Memory B cell (primary cell): ENCODE data around the gene BATF.

Experiments used
- ATAC-seq: fragments of 150-1000 bp; cut with Tn5 transposase; 2 replicates; pipeline ENCODE4 v1.10.0; 2021; ENCODE audit warnings: low read depth, mild to moderate bottlenecking, moderate library complexity
- DNase-seq, 2 donors: peaks; one replicate each; pipeline ENCODE4 v3.0.0; 2022; ENCODE audit warnings: low spot score in 2 of 2
- H3K27ac Mint-ChIP-seq: one replicate; pipeline ENCODE4 v1.8.0; 2022; ENCODE audit warnings: mild to moderate bottlenecking, moderate library complexity, mixed read lengths
- H3K27me3 Mint-ChIP-seq: one replicate; pipeline ENCODE4 v1.8.0; 2022; ENCODE audit warnings: mixed read lengths
- H3K36me3 Mint-ChIP-seq: one replicate; pipeline ENCODE4 v1.8.0; 2022; ENCODE audit warnings: mild to moderate bottlenecking, mixed read lengths
- H3K4me1 Mint-ChIP-seq: one replicate; pipeline ENCODE4 v1.8.0; 2022; ENCODE audit warnings: mixed read lengths
- H3K4me3 Mint-ChIP-seq: one replicate; pipeline ENCODE4 v1.8.0; 2022; ENCODE audit warnings: mild to moderate bottlenecking, moderate library complexity, mixed read lengths
- H3K9me3 Mint-ChIP-seq: one replicate; pipeline ENCODE4 v1.8.0; 2022; ENCODE audit warnings: mixed read lengths

The BATF gene

DNA sequence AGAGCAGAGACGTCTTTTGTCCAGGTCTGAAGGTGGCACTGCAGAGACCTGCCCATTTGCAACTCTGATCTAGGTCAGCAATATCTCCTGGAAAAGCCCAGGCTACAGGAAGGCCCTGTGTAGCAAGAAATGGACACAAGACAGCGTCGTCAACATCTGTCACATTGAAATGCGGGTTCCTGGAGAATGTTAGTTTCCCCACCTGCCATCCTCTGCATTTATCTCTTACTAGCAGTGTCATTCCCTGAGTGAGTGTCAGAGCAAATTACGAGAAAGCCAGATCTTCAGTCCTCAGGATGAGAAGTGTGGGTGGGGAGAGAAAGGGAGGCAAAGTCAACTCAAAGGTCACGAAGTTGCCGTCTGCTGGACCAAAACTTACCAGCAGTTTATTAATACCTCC is 28.8 kb downstream of the BATF start:
- Mint-ChIP-seq H3K36me3 (peaks cover 15% of the 10 kb centered on the region), H3K27me3 (no peaks in the 10 kb centered on the region), H3K9me3 (no peaks in the 10 kb centered on the region), H3K4me1 (peaks cover 19% of the 10 kb centered on the region), H3K27ac (peak overlapping the region; percentile 43), H3K4me3 (no peak overlapping the region)
- DNase-seq (no peak), ATAC-seq (no peak)

DNA sequence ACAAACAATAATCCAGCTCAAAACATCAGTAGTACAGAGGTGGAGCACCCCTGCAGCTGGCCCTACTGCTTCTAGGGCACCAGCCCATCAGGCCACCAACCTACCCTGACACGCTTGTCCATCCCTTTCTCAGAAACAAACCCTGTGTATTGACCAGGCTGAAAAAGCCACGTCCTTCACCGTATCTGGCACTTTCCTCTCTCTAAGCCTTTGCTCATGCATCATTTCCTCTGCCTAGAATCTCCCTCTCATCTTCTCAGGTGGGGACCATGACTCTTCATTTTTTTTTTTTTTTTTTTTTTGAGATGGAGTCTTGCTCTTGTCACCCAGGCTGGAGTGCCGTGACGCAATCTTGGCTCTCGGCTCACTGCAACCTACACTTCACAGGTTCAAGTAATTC is 30.9 kb downstream of the BATF start:
- Mint-ChIP-seq H3K9me3 (no peaks in the 10 kb centered on the region), H3K27me3 (no peaks in the 10 kb centered on the region), H3K4me3 (no peak overlapping the region), H3K27ac (no peak overlapping the region), H3K36me3 (peaks cover 7% of the 10 kb centered on the region), H3K4me1 (peaks cover 19% of the 10 kb centered on the region)
- DNase-seq (no peak), ATAC-seq (no peak)

DNA sequence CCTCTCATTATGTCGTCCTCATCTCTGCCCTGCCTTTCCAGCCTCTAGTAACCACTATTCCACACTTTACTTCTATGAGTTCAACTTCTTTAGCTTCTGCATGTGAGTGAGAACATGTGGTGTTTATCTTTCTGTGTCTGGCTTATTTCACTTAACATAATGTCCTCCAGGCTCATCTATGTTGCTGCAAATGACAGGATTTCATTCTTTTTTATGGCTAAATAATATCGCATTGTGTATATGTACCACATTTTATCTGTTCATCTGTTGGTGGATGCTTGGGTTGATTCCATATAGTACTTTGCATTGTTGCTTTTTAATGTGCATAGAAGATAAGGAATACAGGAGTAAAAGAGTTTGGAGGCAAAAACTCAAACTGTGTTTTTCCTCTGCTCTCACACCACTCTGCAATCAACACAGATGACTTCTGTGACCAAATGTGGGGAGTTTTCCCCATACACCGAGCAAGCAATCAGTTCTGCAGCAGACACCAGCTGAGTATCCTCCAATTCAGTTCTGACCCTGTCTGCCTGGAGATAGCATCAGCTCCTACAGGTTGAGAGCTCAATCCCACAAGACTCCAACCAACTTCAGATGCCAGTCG is 31.6 kb downstream of the BATF start:
- Mint-ChIP-seq H3K4me1 (peaks cover 15% of the 10 kb centered on the region), H3K36me3 (peaks cover 6% of the 10 kb centered on the region), H3K27me3 (no peaks in the 10 kb centered on the region), H3K4me3 (no peak overlapping the region), H3K9me3 (no peaks in the 10 kb centered on the region), H3K27ac (no peak overlapping the region)
- DNase-seq (no peak), ATAC-seq (no peak)

DNA sequence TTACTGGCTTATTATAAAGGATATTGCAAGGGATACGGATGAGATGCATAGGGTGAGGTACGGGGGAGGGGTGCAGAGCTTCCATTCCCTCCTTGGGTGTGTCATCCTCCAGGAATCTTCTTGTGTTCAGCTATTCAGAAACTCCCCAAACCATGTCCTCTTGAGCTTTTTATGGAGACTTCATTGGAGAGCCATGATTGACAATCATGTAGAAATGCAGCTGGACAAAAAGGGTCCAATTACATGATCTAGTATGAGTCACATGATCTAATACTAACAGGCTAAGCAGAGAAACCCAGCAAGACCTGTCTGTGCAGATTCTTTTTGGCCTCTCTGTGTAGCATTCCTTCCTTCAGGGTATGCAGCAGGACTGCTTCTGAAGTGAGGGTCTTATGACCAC is 32.2 kb downstream of the BATF start:
- Mint-ChIP-seq H3K4me1 (peaks cover 10% of the 10 kb centered on the region), H3K27me3 (no peaks in the 10 kb centered on the region), H3K9me3 (no peaks in the 10 kb centered on the region), H3K4me3 (no peak overlapping the region), H3K36me3 (peaks cover 3% of the 10 kb centered on the region), H3K27ac (no peak overlapping the region)
- ATAC-seq = no peak
- DNase-seq = no peak

DNA sequence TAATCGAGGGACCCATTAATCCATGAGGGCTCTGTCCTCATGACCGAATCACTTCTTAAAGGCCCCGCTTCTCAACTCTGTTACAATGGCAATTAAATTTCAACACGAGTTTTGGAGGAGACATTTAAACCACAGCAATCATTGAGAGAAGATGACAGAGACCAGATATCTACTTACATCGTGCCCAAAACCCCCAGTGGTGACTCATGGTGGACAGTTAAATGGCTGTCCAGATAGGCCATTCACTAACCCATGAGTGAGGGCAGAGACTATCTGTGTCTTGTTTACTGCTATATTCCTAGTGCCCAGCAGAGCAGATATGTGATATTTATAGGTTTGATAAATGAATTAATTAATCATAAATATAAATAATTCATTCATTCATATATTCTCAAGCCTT is 36.2 kb downstream of the BATF start:
- Mint-ChIP-seq H3K27me3 (peaks cover 3% of the 10 kb centered on the region), H3K36me3 (peaks cover 1% of the 10 kb centered on the region), H3K4me1 (peaks cover 3% of the 10 kb centered on the region), H3K27ac (no peak overlapping the region), H3K4me3 (no peak overlapping the region), H3K9me3 (no peaks in the 10 kb centered on the region)
- no peak for ATAC-seq
- DNase-seq = no peak

DNA sequence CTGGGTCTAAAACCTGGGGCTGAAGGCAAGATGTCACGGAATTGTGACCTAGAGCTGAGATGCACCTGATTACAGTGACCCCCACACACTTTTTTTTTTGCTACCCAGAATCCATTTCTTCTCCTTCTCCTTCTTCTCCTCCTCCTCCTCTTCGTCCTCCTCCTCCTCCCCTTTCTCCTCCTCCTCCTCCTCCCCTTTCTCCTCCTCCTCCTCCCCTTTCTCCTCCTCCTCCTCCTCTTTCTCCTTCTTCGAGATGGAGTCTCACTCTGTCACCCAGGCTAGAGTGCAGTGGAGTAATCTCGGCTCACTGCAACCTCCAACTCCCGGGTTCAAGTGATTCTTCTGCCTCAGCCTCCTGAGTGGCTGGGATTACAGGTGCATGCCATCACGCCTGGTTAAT is 36.8 kb downstream of the BATF start:
- no peak overlapping the region for H3K27ac Mint-ChIP-seq
- H3K4me1 Mint-ChIP-seq = peaks cover 3% of the 10 kb centered on the region

DNA sequence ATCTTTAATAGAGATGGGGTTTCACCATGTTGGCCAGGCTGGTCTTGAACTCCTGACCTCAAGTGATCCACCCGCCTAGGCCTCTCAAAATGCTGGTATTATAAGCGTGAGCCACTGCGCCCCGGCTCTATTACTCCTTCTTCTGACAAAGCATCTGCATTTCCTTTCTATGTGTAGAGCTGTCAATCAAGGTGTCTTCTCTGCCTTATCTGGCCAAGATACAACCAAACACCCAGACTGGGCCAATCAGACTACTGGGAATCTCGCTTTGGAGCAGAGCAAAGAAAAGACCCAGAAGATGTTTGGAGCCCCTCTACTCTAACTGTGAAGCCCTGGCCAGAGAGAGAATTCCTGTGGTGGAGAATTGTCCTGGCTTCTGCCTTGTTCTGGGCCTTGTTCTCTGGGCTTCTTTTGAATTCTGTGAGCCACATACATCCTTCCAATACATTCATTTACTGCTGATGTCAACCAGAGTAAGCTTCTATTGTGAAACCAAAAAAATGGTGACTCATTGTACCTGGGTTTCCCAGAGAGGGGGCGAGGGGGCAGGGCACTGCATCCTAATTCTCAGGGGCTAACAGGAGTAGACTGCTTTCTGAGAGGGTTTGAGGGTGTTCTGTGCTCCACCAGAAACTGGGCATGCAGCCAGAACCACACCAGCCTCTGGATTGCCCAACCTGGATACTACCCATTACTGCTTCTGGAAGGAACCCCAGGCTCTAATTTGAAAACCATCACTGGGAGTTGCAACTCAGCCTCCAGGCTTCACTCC is 37.4 kb downstream of the BATF start:
- no peaks in the 10 kb centered on the region for H3K9me3 Mint-ChIP-seq
- peaks cover 3% of the 10 kb centered on the region for H3K27me3 Mint-ChIP-seq
- ATAC-seq = no peak
- H3K4me1 Mint-ChIP-seq = peaks cover 3% of the 10 kb centered on the region
- H3K36me3 Mint-ChIP-seq = peaks cover under 1% of the 10 kb centered on the region
- no peak for DNase-seq
- H3K4me3 Mint-ChIP-seq = no peak overlapping the region
- no peak overlapping the region for H3K27ac Mint-ChIP-seq

More for the DNA sequence above, 36.8 kb downstream of the BATF start:
- no peaks in the 10 kb centered on the region for H3K9me3 Mint-ChIP-seq
- ATAC-seq = no peak
- no peak for DNase-seq
- no peak overlapping the region for H3K4me3 Mint-ChIP-seq
- H3K27me3 Mint-ChIP-seq = peaks cover 3% of the 10 kb centered on the region
- H3K36me3 Mint-ChIP-seq = peaks cover 1% of the 10 kb centered on the region

DNA sequence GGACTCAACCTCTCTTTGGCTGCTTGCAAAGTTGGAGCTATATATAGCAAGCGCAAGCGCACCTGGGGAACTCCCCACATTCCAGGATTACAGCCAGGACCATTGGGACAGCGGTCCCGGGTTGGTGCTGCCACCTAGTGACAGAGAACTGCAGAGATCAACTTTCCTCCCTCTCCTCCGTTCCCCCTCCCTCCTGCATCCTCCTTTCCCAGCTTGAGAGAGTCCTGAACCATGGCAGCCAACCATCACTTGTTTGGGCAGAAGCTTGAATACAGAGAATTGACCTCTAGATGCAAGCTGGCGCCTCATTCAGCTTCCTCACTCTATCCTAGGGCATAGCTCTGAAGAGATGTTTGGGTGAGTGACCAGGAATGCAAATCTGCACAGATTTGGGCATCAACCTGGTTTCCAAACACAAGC is 38.8 kb downstream of the BATF start:
- ATAC-seq (peak; percentile 68), DNase-seq (peak; percentile 45 to 54)
- no peak overlapping the region for H3K27ac Mint-ChIP-seq
- peaks cover 5% of the 10 kb centered on the region for H3K4me1 Mint-ChIP-seq
- no peaks in the 10 kb centered on the region for H3K9me3 Mint-ChIP-seq
- peaks cover 5% of the 10 kb centered on the region for H3K27me3 Mint-ChIP-seq
- no peak overlapping the region for H3K4me3 Mint-ChIP-seq
- H3K36me3 Mint-ChIP-seq = no peaks in the 10 kb centered on the region

DNA sequence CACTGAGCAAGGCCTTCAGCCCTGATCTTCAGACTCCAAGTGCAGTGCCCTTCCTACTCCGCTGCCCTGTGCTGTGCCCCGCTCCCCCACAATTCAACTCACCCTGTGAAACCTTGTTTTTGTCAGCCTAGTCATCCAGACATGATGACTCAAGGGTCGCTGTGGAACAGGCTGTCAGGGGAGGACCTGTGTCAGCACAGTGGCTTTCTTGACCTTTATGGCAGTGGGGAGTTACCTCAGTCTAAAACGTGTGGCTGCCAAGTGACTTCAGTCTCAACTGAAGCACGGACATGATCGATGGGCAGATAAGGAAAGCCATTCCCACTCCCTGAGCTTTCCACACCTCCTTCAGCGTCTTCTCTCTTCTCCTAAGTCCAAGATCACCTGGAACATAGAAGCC is 39.8 kb downstream of the BATF start:
- Mint-ChIP-seq H3K27ac (no peak overlapping the region), H3K4me3 (no peak overlapping the region), H3K9me3 (no peaks in the 10 kb centered on the region), H3K27me3 (peaks cover 5% of the 10 kb centered on the region), H3K36me3 (no peaks in the 10 kb centered on the region), H3K4me1 (peaks cover 5% of the 10 kb centered on the region)
- no peak for ATAC-seq
- DNase-seq = no peak

DNA sequence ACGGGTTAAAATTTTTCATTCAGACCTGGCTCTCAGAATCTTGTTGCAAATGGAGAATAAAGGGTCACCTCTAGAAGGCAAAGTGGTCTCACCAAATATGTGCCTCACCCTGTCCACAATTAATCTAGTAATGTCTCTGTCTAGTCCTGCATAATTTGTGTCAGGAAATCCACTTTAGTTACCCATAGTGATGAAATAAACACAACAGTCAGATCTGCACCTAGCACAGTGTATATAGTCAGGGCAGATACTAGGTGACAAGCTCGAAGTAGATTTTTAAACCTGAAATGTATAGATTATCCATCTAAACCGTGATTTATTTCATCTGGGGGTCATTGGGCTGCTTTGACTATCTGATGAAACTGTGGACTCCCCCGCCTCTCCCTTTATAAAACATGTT is 40.2 kb downstream of the BATF start:
- no peak overlapping the region for H3K4me3 Mint-ChIP-seq
- H3K4me1 Mint-ChIP-seq = peaks cover 5% of the 10 kb centered on the region
- no peaks in the 10 kb centered on the region for H3K9me3 Mint-ChIP-seq
- H3K36me3 Mint-ChIP-seq = no peaks in the 10 kb centered on the region
- peaks cover 5% of the 10 kb centered on the region for H3K27me3 Mint-ChIP-seq
- ATAC-seq (no peak), DNase-seq (no peak)
- H3K27ac Mint-ChIP-seq = no peak overlapping the region

DNA sequence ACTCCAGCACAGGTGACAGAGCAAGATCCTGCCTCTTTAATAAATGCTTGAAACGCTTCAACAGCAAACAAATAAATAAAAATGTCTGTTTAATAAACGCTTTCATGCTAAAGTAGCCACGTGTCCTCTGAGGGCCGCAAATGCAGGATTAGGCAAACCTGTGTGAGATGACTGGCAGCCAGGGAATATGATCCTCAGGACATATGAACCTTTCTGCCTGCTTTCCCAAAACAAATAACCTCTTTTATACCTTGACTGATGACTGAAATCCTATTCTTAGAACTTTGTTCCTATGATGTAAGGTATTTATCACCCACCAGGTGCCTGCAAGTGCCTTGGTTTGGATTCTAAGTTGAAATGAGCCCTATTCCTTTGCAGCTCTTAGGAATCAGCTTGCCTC is 41.7 kb downstream of the BATF start:
- H3K27ac Mint-ChIP-seq = no peak overlapping the region
- no peak for DNase-seq
- H3K9me3 Mint-ChIP-seq = no peaks in the 10 kb centered on the region
- peaks cover 5% of the 10 kb centered on the region for H3K27me3 Mint-ChIP-seq
- no peak overlapping the region for H3K4me3 Mint-ChIP-seq
- no peak for ATAC-seq
- H3K4me1 Mint-ChIP-seq = peaks cover 5% of the 10 kb centered on the region
- H3K36me3 Mint-ChIP-seq = no peaks in the 10 kb centered on the region

DNA sequence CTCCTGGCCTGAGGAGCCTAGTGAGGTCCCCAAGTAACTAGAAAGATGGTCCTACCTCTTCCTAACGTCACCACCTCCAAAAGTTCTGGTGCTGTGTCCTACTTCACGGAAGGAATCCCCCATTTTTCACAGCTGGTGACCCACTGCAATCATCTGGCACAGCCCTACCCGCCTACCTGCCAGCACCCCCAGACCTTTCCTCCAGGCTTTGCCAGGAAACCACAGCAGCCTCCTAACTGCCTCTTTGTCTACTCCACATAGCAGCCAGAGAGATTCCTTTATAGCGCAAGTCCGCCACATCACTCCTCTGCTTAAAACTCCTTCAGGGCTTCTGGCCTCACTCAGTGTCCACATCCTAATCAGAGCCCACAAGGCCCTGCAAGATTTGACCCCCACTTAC is 42.8 kb downstream of the BATF start:
- DNase-seq (no peak), ATAC-seq (no peak)
- no peak overlapping the region for H3K27ac Mint-ChIP-seq
- peaks cover 5% of the 10 kb centered on the region for H3K27me3 Mint-ChIP-seq
- no peak overlapping the region for H3K4me3 Mint-ChIP-seq
- H3K9me3 Mint-ChIP-seq = no peaks in the 10 kb centered on the region
- H3K4me1 Mint-ChIP-seq = peaks cover 5% of the 10 kb centered on the region
- H3K36me3 Mint-ChIP-seq = no peaks in the 10 kb centered on the region

DNA sequence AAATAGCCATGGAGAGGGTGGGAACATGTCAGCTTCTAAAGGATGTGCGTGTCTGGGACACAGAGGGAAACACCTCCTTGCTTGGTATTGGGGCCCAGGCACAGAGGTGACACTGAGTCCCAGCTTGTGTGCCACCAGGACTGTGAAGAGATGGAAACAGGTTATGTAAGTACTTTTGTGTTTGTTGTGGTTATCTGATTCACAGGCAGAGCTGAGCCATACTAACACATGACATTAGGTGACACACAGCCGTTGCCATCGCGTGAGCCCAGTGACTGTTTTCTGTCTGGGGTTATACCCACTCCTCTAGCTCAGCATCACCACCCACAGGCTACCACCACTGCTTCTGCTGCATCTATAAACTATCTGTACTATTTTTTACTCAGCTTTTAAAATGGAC is 44.1 kb downstream of the BATF start:
- DNase-seq (no peak), ATAC-seq (no peak)
- H3K9me3 Mint-ChIP-seq = no peaks in the 10 kb centered on the region
- peaks cover 5% of the 10 kb centered on the region for H3K27me3 Mint-ChIP-seq
- H3K4me3 Mint-ChIP-seq = no peak overlapping the region
- no peaks in the 10 kb centered on the region for H3K36me3 Mint-ChIP-seq
- peaks cover 2% of the 10 kb centered on the region for H3K4me1 Mint-ChIP-seq
- H3K27ac Mint-ChIP-seq = no peak overlapping the region

DNA sequence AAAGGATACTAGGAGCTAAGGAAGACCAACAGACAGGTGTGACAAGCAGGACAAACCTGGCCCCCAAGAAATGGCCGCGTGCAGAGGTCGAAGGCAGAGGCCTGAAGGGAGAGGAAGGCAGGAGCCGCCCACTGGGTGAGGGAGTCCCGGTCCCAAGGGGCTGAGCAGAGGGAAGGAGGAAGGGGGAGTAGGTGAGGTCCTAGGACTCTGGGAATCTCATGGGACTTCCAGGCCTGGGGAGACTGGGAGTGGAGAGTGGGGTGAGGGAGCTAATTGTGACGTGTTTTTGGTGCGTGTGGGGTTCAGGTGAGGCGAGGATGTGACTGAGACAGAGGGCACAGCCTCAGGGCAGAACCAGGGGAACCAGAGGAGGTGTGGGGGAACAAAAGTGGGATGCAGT is 44.5 kb downstream of the BATF start:
- Mint-ChIP-seq H3K27ac (no peak overlapping the region), H3K9me3 (no peaks in the 10 kb centered on the region), H3K4me1 (peaks cover 2% of the 10 kb centered on the region), H3K36me3 (no peaks in the 10 kb centered on the region), H3K4me3 (no peak overlapping the region), H3K27me3 (peaks cover 5% of the 10 kb centered on the region)
- ATAC-seq = no peak
- DNase-seq = no peak

DNA sequence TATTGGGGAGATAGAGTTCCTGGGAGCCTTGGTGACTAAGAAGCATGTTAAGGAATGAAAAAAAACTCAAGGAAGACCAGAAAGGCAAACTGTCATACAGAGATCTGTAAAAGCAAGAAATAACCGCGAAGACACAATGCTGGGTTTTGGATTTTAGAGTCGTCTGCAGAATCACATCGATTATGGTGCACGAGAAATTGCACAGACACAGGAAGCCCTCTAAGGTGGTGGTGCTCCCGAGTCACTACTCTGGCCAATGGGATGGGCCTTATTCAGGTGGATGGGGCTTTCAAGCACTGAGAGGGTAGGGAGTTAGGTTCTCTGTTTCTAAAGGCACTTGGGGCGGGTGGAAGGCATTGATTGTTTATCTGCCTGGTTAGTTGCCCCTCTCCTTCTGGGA is 45.9 kb downstream of the BATF start:
- no peak overlapping the region for H3K27ac Mint-ChIP-seq
- ATAC-seq (no peak), DNase-seq (no peak)
- no peaks in the 10 kb centered on the region for H3K9me3 Mint-ChIP-seq
- H3K27me3 Mint-ChIP-seq = peaks cover 1% of the 10 kb centered on the region
- peaks cover 2% of the 10 kb centered on the region for H3K4me1 Mint-ChIP-seq
- no peak overlapping the region for H3K4me3 Mint-ChIP-seq
- no peaks in the 10 kb centered on the region for H3K36me3 Mint-ChIP-seq
